Skeletal muscle cell (primary cell): Measurements from ENCODE around the gene FARP2.
"Not testable (repeated sequence)": the region's sequence is repeated elsewhere in the genome, so short reads cannot be mapped to it uniquely, and the experiment has no call there.

Experiments used
- DNase-seq: peaks from one replicate; pipeline ENCODE4 v3.0.0-alpha.2; 2010; ENCODE audit warnings: low read depth
- H3K4me3 ChIP-seq: 2 replicates; pipeline ENCODE4 v1.5.1; 2011; ENCODE audit warnings: low read depth, mild to moderate bottlenecking, control low read depth, low read length, moderate library complexity

The FARP2 gene

DNA sequence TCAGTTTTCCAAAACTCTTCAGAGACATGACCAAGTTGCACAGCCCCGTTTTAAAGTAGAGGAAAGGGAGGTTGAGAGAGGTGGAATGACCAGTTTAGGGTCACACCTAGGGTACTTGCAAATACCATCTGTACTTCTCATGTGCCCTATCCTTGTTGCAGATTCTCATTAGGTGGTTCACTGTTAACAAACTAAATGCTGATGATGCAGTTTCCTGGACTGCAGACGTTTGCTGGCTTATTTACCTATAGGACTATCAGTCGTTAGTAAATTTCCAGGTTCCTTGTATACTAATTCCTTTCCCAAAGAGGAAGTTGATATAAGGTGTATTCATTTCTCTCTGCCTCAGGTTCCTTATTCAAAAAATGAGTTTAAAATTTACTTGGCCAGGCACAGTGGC, 1.4 kb downstream of the FARP2 start:
- DNase-seq, result no peak
- H3K4me3 ChIP-seq, result peak overlapping the region; percentile 89

DNA sequence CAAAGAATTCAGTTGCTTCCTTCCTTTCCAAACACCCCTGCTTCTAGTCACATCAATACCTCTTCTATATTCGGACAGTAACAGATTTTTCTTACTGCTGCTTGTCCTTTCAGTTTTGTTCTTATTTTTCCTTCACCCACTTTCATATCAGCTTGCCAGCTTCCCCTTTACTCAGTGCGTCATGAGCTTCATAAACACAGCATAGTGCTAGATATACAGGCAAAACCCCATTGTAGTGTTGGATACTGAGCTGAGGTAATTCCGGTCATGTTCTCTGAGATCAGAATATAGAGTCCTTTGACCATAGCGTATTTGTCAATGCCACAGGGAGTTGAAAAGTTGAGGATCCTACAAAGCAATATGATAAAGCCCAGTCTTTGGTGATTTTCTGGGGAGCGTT, 2.4 kb downstream of the FARP2 start:
- H3K4me3 ChIP-seq, result no peak overlapping the region

DNA sequence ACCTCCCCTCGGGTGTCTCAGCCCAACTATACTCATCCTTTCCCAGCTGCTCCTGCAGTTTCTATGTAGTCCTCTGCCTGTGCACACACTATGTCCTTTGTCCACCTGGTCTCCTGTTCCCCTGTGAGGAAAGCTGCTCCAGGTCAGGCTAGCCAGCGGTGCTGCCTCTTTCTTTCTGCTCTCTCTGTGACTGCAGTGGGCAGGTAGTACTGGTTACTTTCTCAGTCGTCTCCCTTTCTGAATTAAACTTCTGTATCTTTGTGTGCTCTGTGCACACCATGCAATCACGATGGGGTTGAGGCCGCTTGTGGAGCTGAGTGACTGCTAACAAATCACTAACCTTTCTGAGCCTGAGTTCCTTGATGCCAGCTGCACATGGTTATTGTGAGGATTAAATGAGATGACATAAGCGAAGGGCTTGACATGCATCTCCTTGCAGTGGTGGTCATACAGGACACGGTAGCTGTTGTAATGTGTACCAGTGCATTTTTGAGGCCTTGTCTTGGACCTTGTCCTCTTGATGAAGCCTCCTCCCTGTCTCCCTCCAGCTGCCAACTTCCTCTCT, 3.5 kb downstream of the FARP2 start:
- no peak for DNase-seq
- no peak overlapping the region for H3K4me3 ChIP-seq

More for the DNA sequence above, 2.4 kb downstream of the FARP2 start:
- no peak for DNase-seq

DNA sequence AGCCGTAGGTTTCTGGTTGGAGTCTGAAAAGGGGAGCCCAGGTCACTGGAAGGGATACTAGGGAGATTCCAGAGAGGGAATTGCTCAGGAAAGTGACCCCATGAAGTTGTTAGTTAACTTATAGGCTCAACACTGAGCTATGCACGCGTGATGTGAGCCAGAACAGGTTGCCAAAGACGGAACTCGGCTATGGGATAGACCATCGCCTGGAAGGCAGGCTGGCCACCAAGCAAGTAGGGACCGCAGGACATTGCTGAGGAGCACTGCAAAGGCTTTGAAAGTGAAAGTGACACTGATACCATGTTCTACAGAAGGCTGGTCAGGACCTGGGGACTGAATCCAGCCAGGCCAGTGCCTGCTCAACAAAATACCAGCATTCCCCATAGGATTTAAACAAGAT, 7.3 kb downstream of the FARP2 start:
- no peak overlapping the region for H3K4me3 ChIP-seq

DNA sequence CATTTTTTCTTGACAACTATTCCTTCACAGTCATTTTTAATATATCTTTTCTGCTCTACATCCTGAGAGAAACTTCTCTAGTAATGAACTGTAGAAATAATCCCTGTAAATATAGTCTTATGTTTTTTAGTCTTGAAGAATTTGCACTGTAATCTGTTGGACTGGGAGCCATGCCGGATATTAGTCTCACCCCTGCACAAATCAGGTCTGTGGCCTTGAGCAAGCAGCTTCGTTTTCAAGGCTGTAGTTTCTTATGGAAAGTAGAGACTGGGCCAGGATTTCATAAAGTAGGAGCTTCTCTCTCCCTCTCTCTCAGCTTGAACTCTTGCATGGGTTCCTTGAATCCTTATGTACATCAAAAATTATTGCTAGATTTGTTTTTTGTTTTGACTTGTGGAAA, 8.7 kb downstream of the FARP2 start:
- no peak for DNase-seq

More for the DNA sequence above, 7.3 kb downstream of the FARP2 start:
- no peak for DNase-seq

DNA sequence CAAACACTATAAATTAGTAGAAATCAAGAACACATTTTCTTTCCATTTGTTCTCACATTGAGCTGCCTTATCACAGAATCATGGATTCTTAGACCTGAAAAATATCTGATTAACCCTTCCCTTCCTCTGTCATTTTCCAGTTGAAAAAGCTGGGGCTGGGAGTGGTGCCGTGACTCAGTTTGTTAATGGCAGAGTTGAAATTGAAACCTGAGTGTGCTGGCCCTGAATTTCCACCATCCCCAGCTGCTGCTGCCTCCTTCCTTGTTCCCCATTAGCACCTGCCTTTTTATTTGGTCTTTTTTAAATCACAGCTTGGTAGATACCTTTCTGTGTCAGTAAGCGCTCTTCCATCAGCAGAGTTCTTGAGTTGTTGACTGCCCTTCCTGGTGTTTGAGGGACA, 10.6 kb downstream of the FARP2 start:
- DNase-seq, result no peak
- no peak overlapping the region for H3K4me3 ChIP-seq

More for the DNA sequence above, 8.7 kb downstream of the FARP2 start:
- H3K4me3 ChIP-seq, result no peak overlapping the region

DNA sequence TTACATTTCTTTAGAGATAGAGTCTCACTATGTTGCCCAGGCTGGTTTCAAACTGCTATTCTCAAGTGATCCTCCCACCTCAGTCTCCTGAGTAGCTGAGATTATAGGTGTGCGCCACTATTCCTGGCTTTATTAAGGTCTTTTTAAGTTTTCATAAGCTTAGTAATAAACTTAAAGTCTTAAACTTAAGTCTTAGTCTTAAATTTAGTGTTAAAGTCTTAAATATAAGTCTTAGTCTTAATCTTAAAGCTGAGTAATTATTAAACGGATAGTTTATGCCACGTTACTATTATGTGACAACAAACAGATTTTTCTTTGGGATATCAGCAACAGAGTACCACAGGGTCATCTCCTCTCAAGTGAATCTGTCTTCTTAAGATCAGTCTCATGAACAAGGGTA, 12.6 kb downstream of the FARP2 start:
- no peak for DNase-seq
- no peak overlapping the region for H3K4me3 ChIP-seq

DNA sequence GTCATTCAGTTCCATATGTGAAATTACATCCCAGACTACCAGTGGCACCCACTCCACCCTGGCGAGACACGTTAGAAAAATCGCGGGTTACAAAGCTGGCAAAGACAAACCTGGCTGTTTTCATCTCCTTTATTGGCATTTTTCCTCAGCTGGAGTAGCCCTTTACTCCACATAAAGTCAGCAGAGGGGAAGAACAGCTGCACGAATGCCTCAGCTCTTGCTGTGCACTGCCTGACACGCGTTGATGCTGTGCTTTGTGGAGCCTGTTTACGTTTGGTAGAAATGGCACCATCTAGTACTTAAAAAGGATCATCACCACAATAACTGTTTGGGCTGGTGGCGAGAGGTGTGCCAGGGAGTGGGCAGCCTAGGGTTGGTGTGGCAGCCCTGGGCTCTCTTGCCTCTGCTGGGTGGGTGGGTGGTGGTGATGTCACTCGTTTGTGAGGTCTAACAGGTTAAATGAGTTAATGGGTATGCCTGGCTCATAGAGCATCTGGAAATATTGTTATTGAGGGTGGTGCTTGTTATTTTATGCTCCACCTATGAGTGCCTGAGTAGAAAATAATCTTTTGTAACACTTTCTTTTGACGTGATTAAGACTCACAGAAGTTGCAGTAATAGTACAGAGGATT, 16.4 kb downstream of the FARP2 start:
- H3K4me3 ChIP-seq, result no peak overlapping the region
- DNase-seq, result no peak

DNA sequence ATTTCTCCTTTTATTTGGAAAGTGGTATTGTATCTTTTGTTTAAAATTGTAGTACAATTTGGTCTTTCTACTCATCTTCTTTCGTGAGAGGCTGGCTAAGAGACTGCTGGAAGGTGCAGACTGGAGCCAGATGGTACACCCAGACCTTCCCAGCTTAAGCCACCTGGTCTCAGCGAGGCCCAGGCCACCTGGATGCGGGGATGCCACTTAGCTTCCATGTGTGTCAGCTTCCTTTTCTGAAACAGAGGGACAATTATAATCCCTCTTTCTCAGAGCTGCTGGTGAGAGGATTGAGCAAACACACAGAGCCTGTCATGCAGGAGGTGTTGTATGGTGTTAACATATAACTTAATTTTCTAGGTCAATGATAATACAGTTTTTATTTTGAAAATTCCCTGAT, 17.4 kb downstream of the FARP2 start:
- DNase-seq, result no peak
- no peak overlapping the region for H3K4me3 ChIP-seq

DNA sequence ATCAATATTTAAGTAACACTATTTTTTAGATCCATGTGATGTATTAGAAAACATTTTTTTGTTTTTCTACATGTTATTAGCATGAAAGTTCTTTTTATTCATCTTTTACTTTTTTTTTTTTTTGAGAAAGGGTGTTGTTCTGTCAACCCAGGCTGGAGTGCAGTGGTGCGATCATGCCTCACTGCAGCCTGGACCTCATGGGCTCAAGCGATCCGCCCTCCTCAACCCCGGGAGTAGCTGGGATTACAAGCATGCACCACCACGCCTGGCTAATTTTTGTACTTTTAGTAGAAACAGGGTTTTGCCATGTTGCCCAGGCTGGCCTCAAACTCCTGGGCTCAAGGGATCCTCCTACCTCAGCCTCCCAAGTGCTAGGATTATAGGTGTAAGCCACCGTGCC, 17.8 kb downstream of the FARP2 start:
- not testable (repeated sequence) for H3K4me3 ChIP-seq, DNase-seq

DNA sequence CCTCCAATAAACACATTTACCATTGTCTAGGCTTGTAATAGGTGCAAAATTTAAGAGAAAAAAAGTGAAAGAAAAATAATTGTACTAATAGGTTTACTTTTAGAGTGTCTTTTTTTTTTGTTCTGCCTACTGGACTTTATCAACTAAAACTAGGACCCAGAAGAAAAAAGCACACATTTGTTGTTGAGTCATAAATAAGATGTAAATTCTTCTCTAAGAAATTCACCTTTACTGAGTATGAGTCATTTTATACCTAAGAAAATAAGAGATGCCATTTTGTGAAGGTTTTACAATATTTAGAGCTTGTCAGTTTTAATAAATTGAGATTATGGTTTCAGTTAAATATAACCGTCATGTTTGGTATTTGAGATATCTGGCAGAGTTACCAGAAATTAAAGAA, 19.2 kb downstream of the FARP2 start:
- H3K4me3 ChIP-seq, result no peak overlapping the region
- DNase-seq, result no peak

DNA sequence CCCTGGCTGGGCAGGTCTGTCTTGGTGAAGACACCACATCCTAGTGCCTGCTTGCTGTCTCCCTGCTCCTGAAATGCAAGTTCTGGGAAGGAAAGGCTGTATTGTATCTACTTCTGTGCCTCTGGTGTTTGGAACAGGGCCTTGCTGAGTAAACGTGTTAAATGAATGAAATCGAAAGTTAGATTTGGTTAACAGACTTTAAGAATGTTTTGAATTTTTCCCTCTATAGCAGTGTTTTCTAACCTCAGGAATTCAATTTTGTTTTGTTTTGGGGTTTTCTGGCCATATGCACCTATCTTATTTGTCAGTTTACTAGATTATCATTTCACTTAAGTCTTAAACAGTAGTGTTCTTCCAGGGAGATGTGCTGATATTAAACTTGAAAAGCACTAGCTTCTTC, 20.7 kb downstream of the FARP2 start:
- H3K4me3 ChIP-seq, result no peak overlapping the region
- no peak for DNase-seq

DNA sequence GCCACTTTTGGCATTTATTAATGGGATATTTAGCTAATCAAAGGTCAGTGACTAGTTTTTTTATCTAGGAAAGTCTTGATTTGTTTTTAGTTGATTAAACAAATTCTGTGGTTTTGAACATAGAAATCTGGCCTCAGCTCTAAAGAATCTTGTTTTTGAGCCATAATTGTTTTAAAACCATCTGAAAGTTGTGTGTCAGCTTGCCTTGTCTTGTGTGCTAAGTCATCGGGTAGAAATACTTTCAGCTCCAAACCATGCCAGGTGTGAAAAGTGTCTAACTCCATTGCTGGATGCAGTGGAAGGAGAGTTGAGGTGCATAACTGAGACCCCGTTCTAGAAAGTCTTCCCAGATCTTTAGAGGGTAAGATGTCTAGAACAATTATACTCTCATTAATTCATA, 22.7 kb downstream of the FARP2 start:
- no peak for DNase-seq

DNA sequence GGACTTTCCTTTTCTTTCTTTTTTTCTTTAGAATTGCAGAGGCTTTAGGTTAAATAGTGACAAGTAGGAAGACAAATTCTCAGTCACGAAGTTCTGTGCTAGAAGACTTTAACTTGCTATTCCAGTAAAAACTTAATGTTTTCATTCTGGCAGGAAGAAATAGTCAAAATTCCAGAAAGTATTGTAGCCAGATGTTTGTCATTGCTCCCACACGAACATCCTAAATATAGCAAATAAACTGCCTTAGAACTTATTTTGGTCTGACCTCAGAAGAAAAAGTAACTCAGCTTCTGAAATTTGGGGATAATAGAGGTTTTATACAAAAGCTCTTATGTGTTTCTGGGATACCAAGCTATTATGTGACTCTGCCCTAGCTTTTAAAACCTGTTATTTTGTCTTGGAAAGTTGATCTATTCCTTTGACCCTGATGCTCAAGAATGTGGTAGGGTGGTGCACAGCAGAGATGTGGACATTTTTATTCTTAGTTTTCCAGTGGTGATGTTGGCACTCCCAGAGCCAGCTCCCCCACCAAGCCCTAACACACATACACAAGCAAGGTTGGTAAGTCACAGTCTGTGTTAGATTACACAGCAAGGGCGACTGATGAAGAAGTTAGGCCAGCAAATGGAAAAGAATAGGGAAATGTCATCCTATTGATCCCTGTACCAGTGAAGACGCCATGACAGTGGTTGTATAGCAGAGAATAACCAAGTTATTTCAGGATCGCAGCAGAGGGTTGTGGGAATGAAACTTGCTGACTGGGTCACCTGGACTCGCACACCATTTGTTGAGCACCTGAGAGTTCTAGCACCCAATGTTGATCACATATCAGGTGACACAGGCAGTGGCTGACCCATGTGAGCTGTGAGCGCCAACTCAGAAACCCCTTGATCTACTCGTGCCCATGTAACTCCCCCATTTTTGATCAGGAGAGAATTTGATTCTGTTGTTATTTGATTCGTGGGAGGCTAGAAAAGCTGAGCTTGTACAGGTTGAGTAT, 23.7 kb downstream of the FARP2 start:
- DNase-seq, result no peak
- H3K4me3 ChIP-seq, result no peak overlapping the region

More for the DNA sequence above, 22.7 kb downstream of the FARP2 start:
- H3K4me3 ChIP-seq, result no peak overlapping the region

DNA sequence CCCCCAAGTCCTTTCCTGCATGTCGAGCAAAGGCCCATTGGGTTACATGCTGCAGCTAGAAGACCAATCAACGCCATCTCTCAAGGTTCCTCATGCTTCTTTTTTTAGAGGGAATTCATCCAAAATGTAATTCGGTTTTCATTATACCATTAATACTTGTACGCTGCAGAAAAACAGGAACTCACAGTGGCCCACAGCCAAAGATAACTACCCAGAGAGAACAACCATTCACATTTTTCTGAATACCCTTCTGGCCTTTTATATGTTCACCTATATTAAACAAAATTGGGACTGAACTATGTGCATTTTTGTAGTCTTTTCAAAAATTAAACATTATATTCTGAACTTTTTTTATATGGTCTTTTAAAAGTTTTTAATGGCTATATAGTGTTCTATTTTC, 25.8 kb downstream of the FARP2 start:
- H3K4me3 ChIP-seq, result no peak overlapping the region
- DNase-seq, result no peak

DNA sequence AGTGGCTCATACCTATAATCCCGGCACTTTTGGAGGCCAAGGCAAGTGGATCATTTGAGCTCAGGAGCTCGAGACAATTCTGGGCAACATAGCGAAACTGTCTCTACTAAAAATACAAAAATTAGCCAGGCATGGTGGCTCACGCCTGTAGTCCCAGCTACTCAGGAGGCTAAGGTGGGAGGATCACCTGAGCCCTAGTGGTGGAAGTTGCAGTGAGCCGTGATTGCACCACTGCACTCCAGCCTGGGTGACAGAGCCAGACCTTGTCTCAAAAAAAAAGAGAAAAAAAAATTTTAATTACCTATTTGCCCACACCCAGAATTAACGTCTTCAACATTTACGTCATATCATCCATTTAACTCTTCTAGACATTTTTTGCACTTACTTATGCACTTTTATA, 29.4 kb downstream of the FARP2 start:
- not testable (repeated sequence) for H3K4me3 ChIP-seq, DNase-seq

DNA sequence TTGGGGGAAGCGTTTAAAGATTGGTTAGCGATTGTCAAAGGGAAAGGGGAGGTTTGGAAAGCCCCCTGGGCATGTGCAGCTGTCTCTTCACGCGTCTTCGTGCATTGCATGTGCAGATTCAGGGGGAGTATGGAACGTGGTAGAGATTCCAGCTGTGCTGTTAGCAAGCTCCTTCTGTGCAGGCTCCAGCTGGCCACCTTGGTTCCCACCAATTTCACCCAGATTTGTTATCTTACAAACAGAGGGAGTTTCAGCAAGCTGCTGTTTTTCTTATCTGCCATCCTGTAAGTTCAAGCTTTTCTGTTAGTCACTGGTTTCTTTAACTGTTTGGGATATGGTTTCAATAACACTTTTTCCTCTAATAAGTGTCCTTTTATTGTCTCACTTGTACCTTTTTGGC, 30.4 kb downstream of the FARP2 start:
- DNase-seq, result no peak
- no peak overlapping the region for H3K4me3 ChIP-seq

DNA sequence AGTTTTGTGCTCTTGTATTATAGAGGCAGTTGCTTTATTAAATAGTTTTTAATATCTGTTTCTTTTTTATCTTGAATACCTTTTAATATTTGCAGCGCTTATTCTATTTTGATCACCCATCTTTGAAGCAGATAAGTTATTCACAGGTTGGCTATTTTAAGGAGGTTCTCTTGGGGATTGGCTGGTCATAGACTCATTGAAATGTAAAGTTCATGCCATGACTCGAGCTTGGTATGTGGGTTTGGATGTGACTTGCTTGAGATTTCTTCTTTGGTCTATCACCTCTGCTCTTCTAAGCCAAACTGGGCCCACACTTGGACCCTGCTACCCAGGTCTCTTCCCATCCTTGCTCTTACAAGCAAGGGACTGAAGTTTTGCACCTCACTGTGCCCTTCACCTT, 33.6 kb downstream of the FARP2 start:
- no peak overlapping the region for H3K4me3 ChIP-seq
- DNase-seq, result no peak

DNA sequence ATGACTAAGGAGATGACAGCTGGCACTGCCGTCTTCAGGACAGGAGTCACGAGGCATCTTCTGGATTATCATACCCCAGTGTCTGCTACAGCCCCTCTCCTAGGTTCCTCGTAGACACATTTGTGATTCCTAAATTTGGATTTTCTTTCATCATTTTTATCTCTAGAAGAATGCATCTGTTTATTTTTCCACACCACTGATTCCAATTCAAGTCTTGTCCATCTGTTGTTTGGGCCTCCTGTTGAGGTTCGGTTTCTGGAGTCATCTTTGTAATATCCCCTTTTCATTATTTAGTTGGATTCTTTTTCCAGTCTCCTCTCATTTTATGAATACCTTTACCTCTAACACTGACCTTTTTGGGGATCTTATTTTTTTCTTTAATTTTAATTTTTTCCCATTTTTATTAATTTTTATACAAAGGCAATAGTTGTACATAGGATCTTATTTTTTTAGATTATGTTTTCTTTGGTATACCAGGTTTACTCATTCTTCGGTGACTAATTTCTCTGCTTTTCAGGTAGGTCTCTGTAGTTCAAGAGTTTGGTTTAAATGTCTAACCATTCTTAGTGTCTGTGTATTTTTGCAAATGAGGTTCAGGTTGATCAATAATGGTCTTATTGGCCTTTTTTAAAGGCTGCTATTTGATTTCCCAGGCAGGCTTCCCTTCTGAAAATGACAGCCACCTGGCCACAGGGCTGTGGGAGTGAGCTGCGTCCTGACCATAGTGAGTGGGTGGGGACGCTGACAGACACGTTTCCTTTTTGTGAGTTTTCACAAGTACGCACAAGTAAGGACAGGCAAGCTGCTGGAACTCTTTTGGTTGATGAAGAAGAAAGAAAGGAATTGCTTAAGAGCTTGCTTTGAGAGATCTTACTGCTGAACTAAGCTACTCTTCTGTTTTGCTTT, 34.5 kb downstream of the FARP2 start:
- no peak overlapping the region for H3K4me3 ChIP-seq
- DNase-seq, result no peak
